GM12878 (cell line): ENCODE measurements around the gene SLC10A1. TPM values are rescaled to one million over a fixed set of nuclear protein-coding genes. Genes with fewer than 3 reads are reported as not detected.

Experiments used
- BHLHE40 ChIP-seq, 2 experiments: fragments of 450-650 bp in 1 of 2; IDR thresholded peaks; 2 replicates each; pipeline ENCODE4 v1.6.1; 2011 to 2017; ENCODE audit warnings: low read depth in 2 of 2, borderline replicate concordance in 1 of 2, improper control_type of control experiment in 1 of 2, low read length in 1 of 2, mild to moderate bottlenecking in 1 of 2
- CEBPB ChIP-seq, 2 experiments: fragments of 150-350 bp in 1 of 2; IDR thresholded peaks; 2 replicates each; pipeline ENCODE4 v1.6.1; 2012 to 2014; ENCODE audit warnings: low read depth in 2 of 2, low read length in 2 of 2, borderline replicate concordance in 1 of 2, inconsistent platforms in 1 of 2
- CREM ChIP-seq: IDR thresholded peaks from 2 replicates; pipeline ENCODE4 v1.6.1; 2014; ENCODE audit warnings: antibody characterized with exemption, low read depth
- EED ChIP-seq: sonication (generic); IDR thresholded peaks from 2 replicates; pipeline ENCODE4 v1.6.1; 2016; ENCODE audit warnings: antibody characterized with exemption, low read depth
- EGR1 ChIP-seq, 2 experiments: IDR thresholded peaks; 1 replicate in 1 of 2; 2 replicates in 1 of 2; pipeline ENCODE4 v1.6.1; 2011 to 2012; ENCODE audit warnings: low read depth in 2 of 2, low read length in 2 of 2, borderline replicate concordance in 1 of 2, mild to moderate bottlenecking in 1 of 2, moderate library complexity in 1 of 2
- ESRRA ChIP-seq: IDR thresholded peaks from 2 replicates; pipeline ENCODE4 v1.6.1; 2012; ENCODE audit warnings: mild to moderate bottlenecking, low read length, improper control_type of control experiment
- FOXK2 ChIP-seq: fragments of 450-650 bp; IDR thresholded peaks from 2 replicates; pipeline ENCODE4 v1.6.1; 2017; ENCODE audit warnings: mild to moderate bottlenecking, moderate library complexity
- GABPA ChIP-seq: IDR thresholded peaks from 2 replicates; pipeline ENCODE4 v1.6.1; 2014; ENCODE audit warnings: antibody characterized with exemption, low read depth, mild to moderate bottlenecking, inconsistent platforms
- GATAD2B ChIP-seq: fragments of 450-650 bp; conservative IDR thresholded peaks from 2 replicates; pipeline ENCODE4 v1.6.1; 2017; ENCODE audit warnings: low read depth, mild to moderate bottlenecking, moderate library complexity
- HDAC2 ChIP-seq: fragments of 200-600 bp; sonication (generic); IDR thresholded peaks from 2 replicates; pipeline ENCODE4 v1.6.1; 2017
- IKZF2 ChIP-seq, 2 experiments: fragments of 450-650 bp; IDR thresholded peaks; 2 replicates each; pipeline ENCODE4 v1.6.1; 2017; ENCODE audit warnings: mild to moderate bottlenecking in 2 of 2, moderate library complexity in 2 of 2
- LARP7 ChIP-seq: fragments of 450-650 bp; IDR thresholded peaks from 2 replicates; pipeline ENCODE4 v1.6.1; 2017; ENCODE audit warnings: mild to moderate bottlenecking
- MTA3 ChIP-seq: IDR thresholded peaks from 2 replicates; pipeline ENCODE4 v1.6.1; 2012; ENCODE audit warnings: low read length, inconsistent platforms, borderline replicate concordance
- MYC ChIP-seq: IDR thresholded peaks from 2 replicates; pipeline ENCODE4 v1.6.1; 2011; ENCODE audit warnings: mild to moderate bottlenecking, low read length, moderate library complexity, inconsistent platforms; ENCODE audit not compliant: insufficient read depth, insufficient replicate concordance, insufficient read length, severe bottlenecking
- NBN ChIP-seq: fragments of 450-650 bp; IDR thresholded peaks from 2 replicates; pipeline ENCODE4 v1.6.1; 2016
- RELB ChIP-seq: fragments of 450-650 bp; IDR thresholded peaks from 2 replicates; pipeline ENCODE4 v1.6.1; 2017; ENCODE audit warnings: low read depth, mild to moderate bottlenecking, moderate library complexity
- SIX5 ChIP-seq: IDR thresholded peaks from 2 replicates; pipeline ENCODE4 v1.6.1; 2011; ENCODE audit warnings: mild to moderate bottlenecking, low read depth, low read length, moderate library complexity; ENCODE audit not compliant: severe bottlenecking
- SMAD5 ChIP-seq: IDR thresholded peaks from 2 replicates; pipeline ENCODE4 v1.6.1; 2016; ENCODE audit warnings: antibody characterized with exemption, low read depth
- SPI1 ChIP-seq: IDR thresholded peaks from 2 replicates; pipeline ENCODE4 v1.6.1; 2011; ENCODE audit warnings: low read depth, mild to moderate bottlenecking, low read length, moderate library complexity, borderline replicate concordance; ENCODE audit not compliant: insufficient read depth
- TARDBP ChIP-seq: IDR thresholded peaks from 2 replicates; pipeline ENCODE4 v1.6.1; 2016; ENCODE audit warnings: borderline replicate concordance
- polyA plus RNA-seq, 11 experiments: library from polyadenylated mRNA; depleted of rRNA in 4 of 11; unstranded in 6 of 11; stranded (reverse) in 5 of 11; fragments of >200 nt; fragmentation: Nextera tagmentation in 4 of 11; fragmentation: Illumina TruSeq in 1 of 11; extraction: Ambion mirVana in 4 of 11; extraction: Trizol in 1 of 11; gene quantifications; 1 replicate in 1 of 11; 2 replicates in 10 of 11; pipeline versions ENCODE4 v1.2.1 to v1.2.3, GENCODE V29; 2011 to 2016; ENCODE audit warnings: inconsistent platforms in 2 of 11, missing spikeins in 2 of 11, low read depth in 1 of 11
- total RNA-seq, 4 experiments: library from RNA; depleted of rRNA in 3 of 4; stranded (reverse); fragments of >200 nt in 3 of 4; fragmentation: Illumina TruSeq in 1 of 4; extraction: Trizol in 1 of 4; gene quantifications; 2 replicates each; pipeline versions ENCODE4 v1.2.1 to v1.2.3, GENCODE V29; 2013 to 2021
- TF ChIP-seq, protein P1 (sequence below): IDR thresholded peaks from 2 replicates; pipeline ENCODE4 v1.6.1; 2011; ENCODE audit warnings: borderline replicate concordance, low read depth, mild to moderate bottlenecking, moderate library complexity, mixed read lengths, low read length; ENCODE audit not compliant: insufficient read depth; ENCODE audit errors: extremely low read length
- TF ChIP-seq, protein P2 (sequence below): fragments of 450-650 bp; IDR thresholded peaks from 2 replicates; pipeline ENCODE4 v1.6.1; 2018; ENCODE audit warnings: borderline replicate concordance, mild to moderate bottlenecking; ENCODE audit not compliant: partially characterized antibody
- TF ChIP-seq, protein P3 (sequence below): fragments of 450-650 bp; IDR thresholded peaks from 2 replicates; pipeline ENCODE4 v1.6.1; 2017; ENCODE audit warnings: borderline replicate concordance
- TF ChIP-seq, protein P4 (sequence below): IDR thresholded peaks from 2 replicates; pipeline ENCODE4 v1.6.1; 2012; ENCODE audit warnings: low read depth, low read length, improper control_type of control experiment

SLC10A1 gene
- total and polyA plus RNA-seq, 10 of the 15 experiments (the other 5 are each of a cell fraction or from before 2014, with no cell fraction given) = 0.15 to 0.16 TPM; not detected in 8

DNA sequence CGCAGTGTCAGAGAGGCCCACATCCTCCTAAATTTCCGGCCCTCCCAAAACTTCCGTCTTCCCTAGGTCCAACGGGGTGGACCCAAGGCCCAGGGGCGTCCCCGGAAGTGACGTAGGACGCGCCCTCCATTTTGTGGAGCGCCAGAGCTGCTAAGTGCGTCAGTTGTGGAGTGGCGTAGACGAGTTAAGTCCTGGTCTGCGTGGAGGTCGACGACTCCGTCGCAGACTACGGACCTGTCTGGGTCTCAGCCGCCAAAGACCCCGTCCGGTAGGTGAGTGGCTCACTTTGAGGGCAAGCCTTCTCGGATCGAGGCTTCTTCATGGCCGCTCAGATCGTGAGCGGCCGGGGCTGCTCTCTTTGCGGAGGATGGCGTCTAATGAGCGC lies 30.1 kb downstream of the SLC10A1 start, which contains the start of gene SRSF5 (continued):
- TF ChIP-seq ESRRA (no peak; the same call in 1 of the 2 replicates), TARDBP (no peak), HDAC2 (no peak), EED (peak; percentile 77), GATAD2B (peak; percentile 62; the same call in 1 of the 2 replicates), IKZF2 (IDR thresholded peaks at IDR 0.05) (peak; percentile 77 to 79; a peak in 3 of 4 replicates), CEBPB (IDR thresholded peaks at IDR 0.05; ENCODE audit: borderline replicate concordance in 1 of 2, low read depth in 2 of 2, low read length in 2 of 2) (no peak), RELB (peak; percentile 88; the same call in 1 of the 2 replicates), EGR1 (IDR thresholded peaks at IDR 0.05; ENCODE audit: borderline replicate concordance in 1 of 2, low read depth in 2 of 2, low read length in 2 of 2) (peak in 1 of 2 experiments; percentile 43; a peak in 1 of 3 replicates), BHLHE40 (IDR thresholded peaks at IDR 0.05; ENCODE audit: borderline replicate concordance in 1 of 2, low read depth in 2 of 2, low read length in 1 of 2) (0 out of 4 replicates have a peak, but pooled peaks of 1 of the 2 experiments have one; percentile 18), SPI1 (peak; percentile 50; the same call in 1 of the 2 replicates), SMAD5 (peak; percentile 98), SIX5 (peak; percentile 8), GABPA (peak; percentile 88), LARP7 (peak; percentile 15; the same call in 1 of the 2 replicates), NBN (peak; percentile 94), MYC (no peak), FOXK2 (peak; percentile 60; the same call in 1 of the 2 replicates), MTA3 (no peak), CREM (peak; percentile 98)
- TF ChIP-seq, protein P1, sequence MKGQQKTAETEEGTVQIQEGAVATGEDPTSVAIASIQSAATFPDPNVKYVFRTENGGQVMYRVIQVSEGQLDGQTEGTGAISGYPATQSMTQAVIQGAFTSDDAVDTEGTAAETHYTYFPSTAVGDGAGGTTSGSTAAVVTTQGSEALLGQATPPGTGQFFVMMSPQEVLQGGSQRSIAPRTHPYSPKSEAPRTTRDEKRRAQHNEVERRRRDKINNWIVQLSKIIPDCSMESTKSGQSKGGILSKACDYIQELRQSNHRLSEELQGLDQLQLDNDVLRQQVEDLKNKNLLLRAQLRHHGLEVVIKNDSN = no peak
- TF ChIP-seq, protein P2, sequence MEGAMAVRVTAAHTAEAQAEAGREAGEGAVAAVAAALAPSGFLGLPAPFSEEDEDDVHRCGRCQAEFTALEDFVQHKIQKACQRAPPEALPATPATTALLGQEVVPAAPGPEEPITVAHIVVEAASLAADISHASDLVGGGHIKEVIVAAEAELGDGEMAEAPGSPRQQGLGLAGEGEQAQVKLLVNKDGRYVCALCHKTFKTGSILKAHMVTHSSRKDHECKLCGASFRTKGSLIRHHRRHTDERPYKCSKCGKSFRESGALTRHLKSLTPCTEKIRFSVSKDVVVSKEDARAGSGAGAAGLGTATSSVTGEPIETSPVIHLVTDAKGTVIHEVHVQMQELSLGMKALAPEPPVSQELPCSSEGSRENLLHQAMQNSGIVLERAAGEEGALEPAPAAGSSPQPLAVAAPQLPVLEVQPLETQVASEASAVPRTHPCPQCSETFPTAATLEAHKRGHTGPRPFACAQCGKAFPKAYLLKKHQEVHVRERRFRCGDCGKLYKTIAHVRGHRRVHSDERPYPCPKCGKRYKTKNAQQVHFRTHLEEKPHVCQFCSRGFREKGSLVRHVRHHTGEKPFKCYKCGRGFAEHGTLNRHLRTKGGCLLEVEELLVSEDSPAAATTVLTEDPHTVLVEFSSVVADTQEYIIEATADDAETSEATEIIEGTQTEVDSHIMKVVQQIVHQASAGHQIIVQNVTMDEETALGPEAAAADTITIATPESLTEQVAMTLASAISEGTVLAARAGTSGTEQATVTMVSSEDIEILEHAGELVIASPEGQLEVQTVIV = peak; percentile 73
- TF ChIP-seq, protein P3, sequence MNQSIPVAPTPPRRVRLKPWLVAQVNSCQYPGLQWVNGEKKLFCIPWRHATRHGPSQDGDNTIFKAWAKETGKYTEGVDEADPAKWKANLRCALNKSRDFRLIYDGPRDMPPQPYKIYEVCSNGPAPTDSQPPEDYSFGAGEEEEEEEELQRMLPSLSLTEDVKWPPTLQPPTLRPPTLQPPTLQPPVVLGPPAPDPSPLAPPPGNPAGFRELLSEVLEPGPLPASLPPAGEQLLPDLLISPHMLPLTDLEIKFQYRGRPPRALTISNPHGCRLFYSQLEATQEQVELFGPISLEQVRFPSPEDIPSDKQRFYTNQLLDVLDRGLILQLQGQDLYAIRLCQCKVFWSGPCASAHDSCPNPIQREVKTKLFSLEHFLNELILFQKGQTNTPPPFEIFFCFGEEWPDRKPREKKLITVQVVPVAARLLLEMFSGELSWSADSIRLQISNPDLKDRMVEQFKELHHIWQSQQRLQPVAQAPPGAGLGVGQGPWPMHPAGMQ = no peak
- TF ChIP-seq, protein P4, sequence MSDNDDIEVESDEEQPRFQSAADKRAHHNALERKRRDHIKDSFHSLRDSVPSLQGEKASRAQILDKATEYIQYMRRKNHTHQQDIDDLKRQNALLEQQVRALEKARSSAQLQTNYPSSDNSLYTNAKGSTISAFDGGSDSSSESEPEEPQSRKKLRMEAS = no peak
